Putamen (tissue), 1 donor: ENCODE measurements around the gene GGCT.
"Not testable (repeated sequence)": the region's sequence is repeated elsewhere in the genome, so short reads cannot be mapped to it uniquely, and the experiment has no call there.

Experiments used
- DNase-seq: peaks from one replicate; pipeline ENCODE4 v3.0.0-alpha.2; 2016; ENCODE audit warnings: low spot score

The GGCT gene

GRCh38 chr7:30515761-30516160 is 11.1 kb upstream of the GGCT start:
- no peak for DNase-seq

GRCh38 chr7:30514776-30515175 is 10.1 kb upstream of the GGCT start:
- no peak for DNase-seq

GRCh38 chr7:30514177-30514576 is 9.5 kb upstream of the GGCT start:
- no peak for DNase-seq

DNA sequence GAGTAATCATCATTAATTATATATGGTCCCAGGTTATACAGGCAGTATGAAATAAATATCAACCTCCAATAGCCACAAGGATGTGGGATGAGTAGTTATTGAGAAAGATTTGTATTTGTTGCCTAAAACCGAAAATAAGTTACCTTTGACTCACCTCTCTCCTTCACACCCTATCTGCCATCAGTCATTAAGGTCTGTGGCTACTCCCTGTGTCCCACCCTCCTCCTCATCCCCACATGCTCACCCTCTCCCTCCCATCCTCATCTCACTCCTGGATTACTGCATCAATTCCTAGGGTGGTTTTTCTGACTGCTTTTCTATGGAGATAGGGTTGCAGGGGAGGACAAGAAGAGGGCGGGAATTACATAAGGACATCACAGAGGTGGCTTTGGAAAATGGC is 9.1 kb upstream of the GGCT start:
- DNase-seq = no peak

DNA sequence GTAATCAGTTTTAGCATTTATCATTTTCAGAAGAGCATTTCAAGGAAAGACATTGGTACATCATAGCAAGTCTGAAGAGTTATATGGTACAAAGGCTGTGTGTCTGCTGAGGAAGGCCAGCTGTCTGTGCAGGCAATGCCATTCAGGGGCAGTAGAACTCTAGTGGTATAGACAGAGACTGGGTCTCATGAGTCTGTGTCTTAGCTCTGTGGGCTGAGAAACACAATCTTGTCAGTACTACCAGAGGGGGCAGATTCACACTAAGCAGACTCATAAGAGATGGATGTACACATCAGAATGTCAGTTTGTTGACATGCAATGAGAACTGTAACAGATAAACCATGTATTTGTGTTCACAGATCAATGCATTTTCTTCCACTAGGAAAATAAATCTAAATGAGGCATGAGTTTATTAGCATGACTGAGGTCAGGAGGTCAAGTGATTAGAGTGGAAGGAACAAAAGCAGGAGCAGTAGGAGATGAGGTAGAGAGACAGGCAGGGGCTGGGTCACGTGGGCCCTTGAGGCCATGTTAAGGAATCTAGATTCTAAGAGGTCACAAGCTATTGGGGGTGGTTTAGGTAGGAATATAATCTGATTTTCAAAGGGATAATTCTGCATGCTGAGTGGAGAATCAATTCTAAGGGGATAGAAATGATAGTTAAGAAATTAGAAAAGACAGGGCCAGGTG is 7.5 kb upstream of the GGCT start:
- DNase-seq = no peak

DNA sequence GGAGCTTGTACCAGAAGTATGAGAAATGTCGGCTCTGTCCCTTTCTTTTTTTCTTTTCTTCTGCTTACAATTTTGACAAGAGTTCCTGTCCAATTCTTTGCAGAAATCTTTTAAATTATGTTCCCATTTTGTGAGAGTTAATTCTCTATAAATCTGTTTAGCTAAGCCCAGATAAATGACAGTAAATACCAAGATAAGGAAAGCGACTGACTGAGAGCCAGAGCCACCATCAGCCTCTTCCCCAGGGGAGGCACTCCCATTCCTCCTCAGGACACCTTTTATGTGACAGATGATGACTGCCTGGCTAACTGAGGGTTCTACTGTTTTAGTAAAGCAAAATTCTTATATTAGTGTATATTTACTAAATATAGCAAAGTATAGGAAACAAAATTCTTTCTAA is 6.9 kb upstream of the GGCT start:
- no peak for DNase-seq

- peak; percentile 11 for DNase-seq
These were observed 5.8 kb upstream of the GGCT start for GRCh38 chr7:30510124-30511075.

- not testable (repeated sequence) for DNase-seq
These were observed 4.7 kb upstream of the GGCT start for GRCh38 chr7:30509171-30509857.

- not testable (repeated sequence) for DNase-seq
These were observed 2.8 kb upstream of the GGCT start for GRCh38 chr7:30507346-30507900.

DNA sequence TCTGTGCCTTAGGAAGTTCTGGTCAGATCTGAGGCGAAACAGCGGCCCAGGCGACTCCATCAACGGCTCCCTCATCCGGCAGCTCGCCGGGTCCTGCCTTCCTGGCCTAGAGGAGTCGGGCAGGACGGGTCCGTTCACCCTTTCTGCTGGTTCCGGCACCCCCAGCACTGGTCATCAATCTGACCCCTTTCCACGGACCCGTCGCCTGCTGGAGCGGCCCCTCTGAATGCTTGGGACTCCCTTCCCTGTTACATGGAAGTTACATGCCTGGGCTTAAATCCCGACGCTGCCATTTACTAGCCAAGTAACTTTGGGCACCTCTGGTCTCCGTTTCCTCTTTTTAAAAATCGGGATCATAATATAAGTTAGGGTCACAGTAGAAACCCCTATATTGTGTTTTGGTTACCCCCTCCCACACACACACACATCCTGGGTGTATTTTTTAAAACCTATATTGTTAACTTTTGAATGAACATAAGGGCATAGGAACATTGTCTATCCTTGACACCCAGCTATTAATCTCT is 607 bp upstream of the GGCT start:
- DNase-seq = no peak

DNA sequence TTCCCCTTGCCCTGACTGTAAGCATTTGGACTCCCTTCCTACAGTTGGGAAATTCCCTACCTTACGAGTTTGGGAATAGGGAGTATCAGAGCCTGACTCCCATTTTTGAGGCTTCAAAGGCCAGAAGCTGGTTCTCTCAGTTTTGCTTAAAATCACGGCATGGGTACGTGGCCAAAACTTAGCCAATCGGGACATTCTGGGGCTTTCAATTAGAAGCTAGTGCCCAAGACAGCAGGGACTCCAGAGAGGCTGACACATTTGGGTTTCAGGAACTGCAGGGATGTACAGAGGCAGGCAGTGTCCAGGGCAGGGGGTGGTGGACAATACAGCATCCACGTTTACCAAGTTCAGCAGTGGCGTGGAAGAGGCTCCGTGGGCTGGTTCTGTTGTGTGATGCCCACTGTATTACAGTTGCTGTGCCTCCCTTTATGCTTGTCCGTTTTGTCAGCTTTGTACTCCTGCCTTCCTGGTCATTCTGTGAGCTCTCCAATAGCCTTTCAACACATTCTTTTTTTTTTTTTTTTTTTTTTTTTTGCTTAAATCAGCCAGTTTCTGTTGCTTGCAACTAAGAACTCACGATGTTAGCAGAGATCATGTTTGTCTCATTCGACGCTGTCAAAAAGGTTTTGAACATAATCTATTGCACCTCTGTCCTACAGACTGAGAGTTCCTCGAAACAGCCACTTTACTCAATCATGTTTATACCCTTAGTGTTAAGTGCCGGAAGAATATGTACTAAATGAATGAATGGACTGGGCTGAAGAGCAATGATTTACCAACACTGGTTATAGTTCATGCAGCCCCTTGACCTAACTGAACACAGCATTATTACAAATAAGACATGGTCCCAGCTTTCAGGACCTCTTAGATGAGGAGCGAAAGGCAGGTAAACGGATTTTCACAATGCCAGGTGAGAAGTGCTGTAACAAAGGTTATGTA is 1.1 kb downstream of the GGCT start:
- no peak for DNase-seq

DNA sequence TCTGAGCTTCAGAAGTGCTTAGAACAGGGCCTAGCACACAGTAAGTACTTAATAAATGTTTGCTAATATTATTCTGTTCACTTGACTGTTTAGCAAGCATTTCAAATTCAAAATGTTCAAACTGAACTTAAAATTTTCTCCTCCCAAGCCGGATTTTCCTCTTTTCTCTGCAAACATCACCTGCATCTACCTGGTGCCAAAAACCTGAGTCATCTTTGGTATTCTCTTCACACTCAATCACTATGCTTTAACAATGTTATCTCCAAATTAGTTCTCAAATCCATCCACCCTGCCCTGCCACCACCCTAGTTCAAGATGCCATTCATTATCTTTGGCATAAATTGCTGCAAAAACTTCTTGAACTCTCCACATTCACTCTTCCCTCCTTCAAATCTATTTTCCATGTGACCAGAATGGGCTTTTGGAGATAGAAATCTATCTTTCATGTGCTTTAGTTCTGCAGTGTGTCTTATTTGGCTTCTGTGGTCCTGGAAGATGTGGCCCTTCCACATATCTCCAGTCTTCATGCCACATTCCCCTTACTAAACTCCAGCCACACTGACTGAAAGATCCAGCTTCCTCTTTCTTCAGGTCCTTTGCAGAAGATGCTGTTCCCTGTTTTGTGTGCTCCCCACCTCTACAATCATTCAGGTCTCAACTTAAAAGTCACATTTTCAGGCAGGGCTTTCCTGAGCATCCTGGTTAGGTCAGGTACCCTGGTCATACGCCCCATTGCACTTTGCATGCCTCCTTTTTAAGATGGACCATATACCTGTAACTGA is 2.0 kb downstream of the GGCT start:
- no peak for DNase-seq

DNA sequence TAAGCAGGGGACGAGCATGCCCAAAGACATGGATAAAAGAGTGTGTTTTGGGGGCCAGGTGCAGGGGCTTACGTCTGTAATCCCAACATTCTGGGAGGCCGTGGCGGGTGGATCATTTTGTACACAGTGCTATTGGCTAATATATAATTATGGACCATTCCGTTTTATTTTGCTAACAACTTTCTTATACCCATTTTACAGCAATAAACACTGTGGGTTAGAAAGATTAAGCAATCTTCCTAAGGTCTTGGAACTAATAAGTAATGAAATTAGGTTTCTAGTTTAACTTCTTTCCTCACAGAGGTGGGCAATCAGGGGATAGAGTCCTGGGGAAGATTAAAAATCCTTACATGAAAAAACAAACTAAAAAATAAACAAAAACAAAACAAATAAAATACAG is 3.4 kb downstream of the GGCT start:
- no peak for DNase-seq

- DNase-seq = no peak
These were observed 11.4 kb downstream of the GGCT start for GRCh38 chr7:30493228-30493627.

- DNase-seq = no peak
These were observed 13.2 kb downstream of the GGCT start for GRCh38 chr7:30491417-30491816.

DNA sequence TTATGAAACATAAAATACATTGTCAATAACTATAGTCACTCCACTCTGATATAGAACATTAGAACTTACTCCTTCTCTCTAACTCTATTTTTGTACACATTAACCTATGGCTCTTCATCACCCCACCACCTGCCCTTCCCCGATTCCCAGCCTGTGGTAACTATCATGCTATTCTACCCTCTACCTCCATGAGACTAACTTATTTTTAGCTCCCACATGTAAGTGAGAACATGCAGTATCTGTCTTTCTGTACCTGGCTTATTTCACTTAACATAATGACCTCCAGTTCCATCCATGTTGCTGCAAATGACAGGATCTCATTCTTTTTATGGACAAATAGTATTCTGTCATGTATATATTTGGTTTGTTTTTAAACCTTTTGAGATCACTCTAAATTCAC is 17.3 kb downstream of the GGCT start:
- DNase-seq = no peak

- no peak for DNase-seq
These were observed 19.0 kb downstream of the GGCT start for GRCh38 chr7:30485667-30486066.

DNA sequence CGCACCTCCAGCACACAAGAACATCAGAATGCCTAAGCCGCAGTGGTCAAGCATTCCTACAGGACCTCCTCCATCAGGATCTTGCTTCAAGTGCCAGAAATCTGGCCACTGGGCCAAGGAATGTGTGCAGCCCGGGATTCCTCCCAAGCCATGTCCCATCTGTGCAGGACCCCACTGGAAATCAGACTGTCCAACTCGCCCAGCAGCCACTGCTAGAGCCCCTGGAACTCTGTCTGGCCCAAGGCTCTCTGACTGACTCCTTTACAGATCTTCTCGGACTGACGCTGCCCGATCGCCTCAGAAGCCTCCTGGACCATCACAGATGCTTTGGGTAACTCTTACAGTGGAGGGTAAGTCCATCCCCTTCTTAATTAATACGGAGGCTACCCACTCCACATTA is 23.2 kb downstream of the GGCT start:
- DNase-seq = not testable (repeated sequence)

- DNase-seq = no peak
These were observed 25.2 kb downstream of the GGCT start for GRCh38 chr7:30479202-30480120.
